Measurements from ENCODE around the gene RUNX3. TPM values are rescaled to one million over a fixed set of nuclear protein-coding genes. Genes with fewer than 3 reads are reported as not detected.

RUNX3 gene
- total RNA-seq, 1 donor from 2014 or later = not detected

DNA sequence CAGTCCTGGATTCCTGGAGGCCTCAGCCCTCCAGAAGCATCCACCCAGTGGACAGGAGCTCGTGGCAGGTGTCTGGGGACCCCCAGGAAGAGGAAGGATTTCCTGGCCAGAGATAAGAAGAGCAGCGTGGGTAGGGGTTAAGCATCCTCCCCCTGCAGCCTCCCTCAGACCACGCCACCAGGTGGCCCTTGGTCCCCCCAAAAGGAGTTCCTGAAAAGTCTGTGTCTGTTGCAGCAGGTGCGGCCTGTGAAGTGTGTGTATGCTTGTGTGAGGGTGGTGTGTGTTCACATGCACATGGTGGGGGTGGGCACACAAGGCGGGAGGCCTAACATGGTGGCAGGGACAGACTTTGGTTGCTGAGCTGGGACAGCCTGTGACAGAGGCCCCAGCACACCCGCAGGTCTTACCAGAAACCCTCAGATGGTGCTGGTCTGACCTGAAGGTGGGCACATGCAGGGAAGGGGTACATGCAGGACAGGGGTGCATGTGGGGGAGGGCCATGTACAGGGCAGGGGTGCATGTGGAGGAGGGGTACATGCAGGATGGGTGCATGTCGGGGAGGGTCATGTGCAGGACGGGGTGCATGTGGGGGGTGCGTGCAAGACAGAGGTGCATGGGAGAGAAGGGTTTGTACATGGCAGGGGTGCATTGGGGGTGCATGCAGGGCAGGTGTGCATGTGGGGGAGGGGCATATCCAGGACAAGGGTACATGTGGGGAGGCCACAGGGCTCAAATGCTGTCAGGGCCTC, 18.2 kb upstream of the RUNX3 start:
- DNase-seq (ENCODE audit: low read depth) = no peak

DNA sequence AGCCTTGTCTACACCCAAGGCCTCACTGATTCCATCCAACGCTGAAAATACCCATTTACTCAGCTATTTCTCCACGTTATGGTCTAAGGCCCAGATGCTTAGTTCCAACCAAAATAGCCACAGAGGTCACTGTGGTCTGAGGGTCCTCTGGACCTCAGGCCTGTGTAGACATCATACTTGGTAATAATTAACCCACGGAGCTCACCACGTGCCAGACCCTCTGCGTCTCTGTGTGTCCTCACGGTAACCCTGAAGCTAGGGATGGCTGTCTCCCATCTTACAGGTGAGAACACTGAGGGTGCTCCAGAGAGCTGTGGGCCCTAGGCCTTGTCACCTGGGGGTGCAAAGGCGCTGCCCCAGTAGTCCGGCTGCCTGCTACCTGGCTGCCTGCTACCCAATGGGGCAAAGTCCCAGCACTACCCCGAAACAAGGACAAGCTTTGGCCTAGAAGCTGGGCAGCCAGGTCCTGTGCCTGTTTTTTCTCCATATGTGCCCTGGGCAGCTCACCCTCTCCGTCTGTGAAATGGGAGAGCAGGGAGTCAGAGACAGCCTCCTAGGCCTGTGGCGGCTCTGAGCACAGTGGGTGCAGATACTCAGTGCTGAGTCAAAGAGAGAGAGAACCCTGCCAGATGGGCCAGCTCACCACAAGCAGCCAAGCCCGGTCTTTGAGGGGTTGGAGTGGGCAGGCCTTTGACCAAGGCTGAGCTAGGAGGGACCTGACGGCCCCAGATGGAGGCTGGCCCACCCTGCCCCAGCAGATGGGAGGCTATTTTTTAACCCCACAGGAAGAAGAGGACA, 17.0 kb upstream of the RUNX3 start:
- no peak for DNase-seq (ENCODE audit: low read depth)

DNA sequence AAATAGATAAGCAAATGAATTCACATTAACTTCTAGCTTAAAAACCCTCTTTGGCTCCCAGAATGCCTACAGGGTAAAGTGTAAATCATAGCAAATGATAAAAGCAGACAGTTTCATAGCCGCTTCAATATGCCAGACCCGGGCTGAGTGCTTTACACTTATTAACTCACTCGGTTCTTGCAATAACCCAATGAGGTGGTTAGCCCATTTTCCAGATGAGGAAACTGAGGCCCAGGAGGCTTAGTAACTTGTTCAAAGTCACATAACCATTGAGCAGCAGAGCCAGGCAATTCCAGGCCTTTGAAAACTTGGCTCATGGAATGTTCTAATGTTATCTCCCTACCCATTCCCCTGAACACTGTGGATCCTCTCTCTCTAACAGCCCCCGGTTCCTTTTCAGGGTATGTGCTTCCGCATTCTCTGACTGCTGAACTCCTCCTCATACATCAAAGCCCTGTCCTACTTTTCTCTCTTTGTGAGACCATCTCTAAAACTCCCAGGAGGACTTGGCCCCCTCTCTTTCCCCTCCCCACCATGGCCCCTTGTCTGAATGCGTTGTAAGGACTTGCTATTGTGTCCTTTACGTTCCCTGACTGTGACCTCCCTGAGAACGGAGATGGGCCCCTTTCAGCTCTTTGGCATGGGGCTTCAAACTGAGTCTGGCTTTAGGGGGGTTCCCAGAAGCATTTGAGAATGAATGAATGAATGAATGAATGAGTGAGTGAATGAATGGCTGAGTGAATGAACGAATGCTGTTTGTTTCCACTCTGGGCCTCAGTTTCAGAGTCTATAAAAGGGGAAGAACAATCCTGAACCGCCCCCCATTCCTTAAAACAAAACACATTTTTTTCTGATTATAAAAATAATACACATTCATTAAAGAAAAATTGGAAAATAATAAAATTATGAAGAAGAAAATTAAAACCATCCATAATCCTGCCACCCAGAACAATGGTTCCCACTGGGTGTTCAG, 15.6 kb upstream of the RUNX3 start:
- no peak for DNase-seq (ENCODE audit: low read depth)

DNA sequence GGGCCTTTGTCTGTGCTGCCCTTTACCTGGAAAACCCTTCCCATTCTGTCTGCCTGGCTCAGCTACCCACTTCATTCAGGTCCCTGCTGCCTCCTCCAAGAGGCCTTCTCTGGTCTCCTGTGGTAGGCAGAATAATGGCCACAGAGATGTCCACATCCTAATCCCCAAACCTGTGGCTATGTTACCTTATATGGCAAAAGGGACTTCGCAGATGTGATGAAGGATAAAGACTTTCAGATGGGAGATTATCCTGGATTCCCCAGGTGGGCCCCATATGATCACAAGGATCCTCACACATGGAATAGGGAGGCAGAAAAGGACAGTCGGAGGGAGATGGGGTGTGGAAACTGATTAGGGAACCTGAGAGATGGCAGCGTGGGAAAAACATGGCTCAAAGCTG, 14.2 kb upstream of the RUNX3 start:
- no peak for DNase-seq (ENCODE audit: low read depth)

DNA sequence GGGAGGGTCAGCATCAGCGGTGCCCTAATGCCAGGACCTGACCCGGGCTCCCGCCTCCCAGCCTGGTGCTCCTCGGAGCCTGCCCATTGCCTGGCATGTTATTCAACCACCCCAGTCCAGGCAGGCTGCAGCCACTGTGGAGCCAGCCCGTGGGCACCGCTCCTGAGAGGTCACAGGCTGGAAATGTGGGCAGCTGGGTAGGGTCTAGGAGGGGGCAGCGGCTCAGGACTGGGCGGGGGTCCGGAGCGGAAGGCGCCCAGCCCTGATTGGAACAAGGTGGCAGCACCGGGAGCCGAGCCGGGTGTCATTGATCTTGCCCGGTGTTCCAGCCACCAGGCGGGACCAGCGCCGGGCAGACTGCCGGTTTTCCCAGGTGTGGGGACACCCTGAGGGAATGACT, 12.7 kb upstream of the RUNX3 start:
- no peak for DNase-seq (ENCODE audit: low read depth)

DNA sequence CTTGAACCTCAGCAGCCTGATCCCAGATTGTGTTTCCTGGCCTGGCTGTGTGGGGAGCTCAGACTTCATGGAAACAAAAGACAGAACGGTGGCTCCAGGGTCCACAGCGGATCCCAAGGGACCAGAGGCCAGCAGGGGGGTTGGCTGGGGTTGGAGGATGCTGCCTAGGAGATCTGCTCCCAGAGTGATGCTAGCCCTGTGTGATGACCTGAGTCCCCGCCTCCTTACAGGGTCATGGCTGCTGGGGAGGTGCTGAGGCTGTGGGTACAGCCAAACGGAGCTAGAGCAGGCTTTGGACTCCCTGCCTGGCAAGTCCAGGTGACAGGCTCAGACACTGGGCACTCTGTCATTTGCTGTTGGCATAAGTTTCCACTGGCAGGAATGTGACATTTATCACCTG, 11.5 kb upstream of the RUNX3 start:
- DNase-seq (ENCODE audit: low read depth) = no peak

DNA sequence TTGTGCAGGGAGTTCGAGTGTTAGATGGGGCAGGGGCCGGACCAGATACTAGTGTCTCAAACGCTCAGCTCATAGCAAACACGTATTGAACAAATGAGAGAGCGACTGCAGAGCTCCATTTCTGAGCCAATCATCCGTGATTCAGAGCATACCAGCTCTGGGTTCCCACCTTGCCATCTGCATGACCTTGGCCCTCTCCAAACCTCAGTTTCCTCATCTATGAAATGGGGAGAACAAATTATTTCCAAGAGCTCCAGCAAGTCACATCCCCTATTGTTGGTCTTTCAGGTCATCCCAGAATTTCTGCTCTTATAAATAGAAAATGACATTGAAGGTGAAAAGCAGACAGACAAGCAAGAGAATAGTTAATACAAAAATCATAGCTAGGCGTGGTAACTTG, 10.2 kb upstream of the RUNX3 start:
- no peak for DNase-seq (ENCODE audit: low read depth)

DNA sequence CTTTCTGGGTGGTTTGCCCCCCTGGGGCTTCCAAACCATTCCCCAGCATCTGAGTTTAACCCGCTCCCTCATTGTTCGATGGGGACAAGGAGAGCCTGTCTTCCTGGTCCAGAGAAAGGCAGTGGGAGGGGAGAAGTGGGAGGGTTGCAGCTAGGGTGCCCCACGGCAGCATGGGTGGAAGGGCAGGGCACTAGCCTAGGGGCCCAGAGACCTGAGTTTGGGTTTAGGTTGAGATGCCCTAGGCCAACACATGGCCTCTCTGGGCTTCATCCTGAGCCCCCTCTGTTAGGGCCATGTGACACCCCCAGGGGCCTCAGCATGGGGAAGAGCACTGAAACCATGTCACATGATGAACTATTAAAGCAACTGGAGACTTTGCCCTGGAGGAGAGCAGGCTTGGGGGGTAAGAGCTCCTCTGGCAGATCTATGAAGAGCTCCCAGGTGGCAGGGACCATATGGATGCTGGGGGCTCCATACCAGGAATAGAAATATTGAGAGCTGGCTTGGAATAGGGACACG, 9.7 kb upstream of the RUNX3 start:
- DNase-seq (ENCODE audit: low read depth) = no peak

DNA sequence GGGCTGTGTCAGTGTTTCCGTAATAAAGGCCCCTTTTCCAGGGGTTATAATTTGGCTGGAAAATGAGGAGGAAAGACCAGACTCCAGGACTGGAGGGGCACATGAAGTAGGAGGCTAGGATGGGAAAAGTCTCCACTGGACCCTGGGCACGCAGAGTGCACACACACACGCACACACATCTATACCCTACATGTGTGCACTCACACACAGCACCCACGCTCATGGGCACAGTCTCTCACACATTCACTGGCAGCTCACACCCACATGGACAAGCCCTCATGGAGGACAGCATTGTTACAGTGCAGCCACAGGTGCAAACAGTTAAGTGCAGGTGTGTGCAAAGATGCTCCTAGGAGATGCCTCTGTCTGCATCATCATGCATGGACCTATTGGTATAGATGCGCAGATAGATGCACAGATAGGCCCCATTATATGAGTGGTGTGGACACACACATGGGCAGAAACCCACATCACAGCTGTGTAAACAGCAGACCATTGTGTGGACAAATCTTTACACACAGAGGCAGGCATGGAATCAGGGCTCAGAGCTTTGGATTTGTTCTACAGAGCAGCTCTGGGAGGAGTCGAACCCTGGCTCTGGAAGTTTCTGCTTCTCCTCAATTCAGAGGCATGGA, 9.1 kb upstream of the RUNX3 start:
- DNase-seq (ENCODE audit: low read depth) = no peak

DNA sequence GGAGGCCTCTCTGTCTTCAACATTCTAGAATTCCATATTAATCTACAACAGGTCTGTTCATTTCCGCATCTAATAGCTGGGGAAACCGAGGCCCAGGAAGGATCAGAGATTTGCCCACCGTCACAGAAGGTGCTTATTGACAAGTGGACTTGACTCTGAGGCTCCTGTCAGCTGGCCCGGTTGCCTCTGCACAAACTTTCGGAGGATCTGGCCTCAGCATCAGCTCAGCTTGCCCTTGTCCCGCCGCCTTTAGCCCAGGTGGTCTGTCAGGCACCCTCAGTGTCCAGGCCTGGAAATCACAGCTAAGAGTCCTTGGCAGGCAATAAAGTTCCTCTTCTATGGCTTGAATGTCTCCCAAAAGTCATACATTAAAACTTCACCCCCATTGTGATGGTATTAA, 8.2 kb upstream of the RUNX3 start:
- no peak for DNase-seq (ENCODE audit: low read depth)

DNA sequence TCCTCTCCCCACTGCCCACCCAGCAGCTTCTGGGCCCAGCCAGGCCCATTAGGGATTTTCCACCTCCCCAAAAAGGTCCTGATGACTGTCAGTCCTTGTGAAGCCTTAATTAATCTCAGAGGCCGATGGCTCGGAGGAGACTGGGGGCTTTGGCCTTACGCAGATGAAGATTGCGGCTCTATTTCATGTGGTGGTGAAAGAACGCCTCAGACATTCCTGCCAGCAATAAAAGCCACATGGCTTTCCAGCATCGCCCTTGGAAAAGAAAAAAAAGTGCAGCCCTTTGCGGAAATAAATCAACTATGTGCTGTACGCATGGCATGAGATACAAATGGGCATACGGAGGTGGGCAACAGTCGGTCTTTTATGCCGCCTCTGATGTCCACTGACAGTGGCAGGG, 6.6 kb upstream of the RUNX3 start:
- DNase-seq (ENCODE audit: low read depth) = no peak

DNA sequence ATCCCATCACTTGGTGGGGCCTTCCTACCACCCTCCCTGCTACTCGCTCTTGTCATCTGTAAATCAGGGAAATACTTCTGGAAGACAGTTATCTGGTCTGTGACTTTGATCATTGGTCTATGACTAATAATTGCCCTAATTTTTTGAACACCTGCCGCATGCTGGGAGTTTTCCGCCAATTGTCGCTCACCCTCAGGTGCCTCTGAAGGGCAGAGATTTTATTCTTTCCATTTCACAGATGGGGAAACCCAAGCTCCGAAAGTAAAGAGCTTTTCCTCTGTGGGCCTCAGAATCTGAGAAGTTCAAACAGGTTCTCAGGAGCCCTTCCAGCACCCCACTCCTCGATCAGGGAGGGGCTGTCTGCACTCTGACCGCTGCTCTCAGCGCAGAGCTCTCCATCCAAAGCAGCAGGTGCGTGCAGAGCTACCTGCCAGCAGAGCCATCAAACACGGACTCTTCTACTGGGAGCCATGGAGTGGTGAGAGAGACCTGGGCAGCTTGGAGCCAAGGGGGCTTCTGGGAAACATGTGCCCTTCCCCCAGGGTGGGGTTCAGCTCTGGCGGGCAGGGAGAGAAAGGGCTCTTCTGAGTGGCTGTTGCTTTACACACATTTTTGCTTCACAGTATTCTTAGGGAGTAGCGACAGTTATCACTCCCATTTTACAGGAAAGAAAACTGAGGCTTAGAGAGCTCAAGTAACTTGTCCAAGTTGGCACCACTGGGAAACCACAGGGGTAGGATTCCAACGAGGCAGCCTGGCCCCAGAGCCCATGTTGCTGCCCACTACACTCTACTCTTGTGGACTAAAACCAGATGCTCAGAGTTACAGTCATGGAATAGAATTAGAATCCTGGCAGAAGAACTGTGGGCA, 5.8 kb upstream of the RUNX3 start:
- DNase-seq (ENCODE audit: low read depth) = peak; percentile 62

DNA sequence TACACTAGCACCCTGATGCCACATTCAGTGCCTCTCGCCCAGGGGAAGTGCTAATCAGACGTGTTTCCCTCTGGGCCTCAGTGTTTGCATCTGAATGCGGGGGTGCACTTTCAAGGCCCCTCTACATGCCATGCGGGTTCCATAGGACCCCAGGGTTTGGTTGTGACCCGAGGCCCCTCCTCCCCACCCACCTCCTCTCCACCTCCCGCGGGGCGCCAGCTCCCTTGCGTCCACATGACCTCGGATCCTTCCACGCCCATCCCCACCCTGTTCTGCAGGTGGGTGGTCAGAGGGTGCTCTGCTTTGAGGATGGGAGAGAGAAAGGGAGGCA, 5.1 kb upstream of the RUNX3 start:
- DNase-seq (ENCODE audit: low read depth) = no peak

DNA sequence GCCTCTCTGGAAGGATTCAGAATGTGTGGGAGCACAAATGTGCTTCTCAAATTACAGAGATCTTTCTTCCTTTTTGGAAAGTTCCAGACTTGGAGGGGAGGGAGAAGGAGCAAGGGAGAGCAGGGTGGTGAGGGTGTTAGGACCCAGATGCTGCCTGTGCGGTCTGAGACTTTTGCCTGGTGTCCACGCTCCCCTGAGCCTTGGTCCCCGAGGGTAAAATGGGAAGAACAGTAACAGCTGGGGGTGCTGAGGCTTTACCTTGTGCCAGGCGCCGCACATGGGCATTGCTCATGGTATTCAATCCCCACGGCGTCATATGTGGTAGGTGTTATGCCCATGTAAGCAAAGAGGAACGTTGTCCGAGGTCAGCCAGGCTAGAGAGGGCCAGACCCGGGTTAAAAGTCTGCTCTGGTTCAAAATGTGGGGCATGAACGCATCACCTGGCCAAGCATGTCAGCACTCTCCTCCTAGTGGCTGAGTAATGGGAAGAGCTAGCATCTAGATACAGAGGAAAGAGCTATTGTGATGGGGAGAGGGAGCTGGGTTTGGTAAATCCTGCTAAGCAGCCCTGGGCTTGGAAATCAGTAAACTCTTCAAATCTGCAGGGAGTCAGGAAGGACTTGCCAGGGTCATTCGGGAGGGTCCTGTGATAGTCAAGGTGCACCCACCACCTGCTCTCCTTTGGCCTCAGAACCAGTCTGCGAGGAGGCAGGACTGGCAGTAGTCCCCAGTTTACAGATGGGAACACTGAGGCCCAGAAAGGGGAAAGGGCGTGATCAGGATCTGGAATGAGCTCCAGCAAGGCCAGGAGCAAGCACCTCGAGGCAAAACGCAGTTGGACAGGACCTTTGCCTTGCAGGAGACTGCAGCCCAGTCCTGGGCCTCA, 4.5 kb upstream of the RUNX3 start:
- DNase-seq (ENCODE audit: low read depth) = no peak

DNA sequence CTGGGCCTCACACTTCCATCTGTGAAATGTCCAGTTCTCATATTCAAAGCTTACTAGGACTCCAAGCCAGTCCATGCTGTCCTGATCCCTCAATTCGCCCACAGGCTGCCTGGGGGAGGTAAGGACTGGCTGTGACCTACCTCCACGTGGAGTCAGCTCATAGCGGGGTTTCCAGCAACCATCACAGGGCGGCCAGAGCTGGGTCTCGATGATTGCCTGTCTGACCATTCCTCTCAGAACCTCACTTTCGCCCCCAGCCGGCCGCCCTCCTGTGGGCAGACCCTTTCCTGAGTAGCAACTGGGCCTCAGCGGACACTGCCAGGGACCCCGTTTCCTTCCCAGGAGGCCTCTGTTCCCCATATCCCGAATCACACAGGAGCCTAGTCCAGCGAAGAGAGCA, 3.4 kb upstream of the RUNX3 start:
- no peak for DNase-seq (ENCODE audit: low read depth)

DNA sequence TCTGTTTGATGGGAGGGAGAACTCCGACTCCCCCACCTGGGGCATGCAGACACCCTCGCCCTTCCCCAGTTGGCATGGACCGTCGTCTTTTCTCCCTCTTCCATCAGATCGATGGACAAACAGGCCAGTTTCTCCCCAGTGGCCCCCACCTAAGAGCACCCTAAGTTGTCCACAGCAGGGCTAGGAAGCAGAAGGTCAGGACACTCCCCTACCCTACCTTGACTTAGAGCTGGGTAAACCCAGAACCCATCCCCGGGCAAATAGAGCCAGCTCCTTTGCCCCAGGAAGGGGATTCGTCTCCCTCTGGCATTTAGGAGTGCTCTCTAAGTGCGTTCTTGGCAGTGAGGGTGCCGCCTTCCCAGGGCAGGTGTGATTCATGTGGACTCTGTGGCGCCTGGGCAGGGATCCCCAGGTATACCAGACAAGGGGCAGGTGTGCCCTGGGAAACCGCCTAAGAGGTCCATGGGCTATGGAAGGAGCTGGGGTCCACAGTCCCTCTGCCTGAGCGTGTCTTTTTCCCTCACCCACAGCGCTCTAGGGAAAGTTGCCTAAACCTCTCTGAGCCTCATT, 2.7 kb upstream of the RUNX3 start:
- no peak for DNase-seq (ENCODE audit: low read depth)

DNA sequence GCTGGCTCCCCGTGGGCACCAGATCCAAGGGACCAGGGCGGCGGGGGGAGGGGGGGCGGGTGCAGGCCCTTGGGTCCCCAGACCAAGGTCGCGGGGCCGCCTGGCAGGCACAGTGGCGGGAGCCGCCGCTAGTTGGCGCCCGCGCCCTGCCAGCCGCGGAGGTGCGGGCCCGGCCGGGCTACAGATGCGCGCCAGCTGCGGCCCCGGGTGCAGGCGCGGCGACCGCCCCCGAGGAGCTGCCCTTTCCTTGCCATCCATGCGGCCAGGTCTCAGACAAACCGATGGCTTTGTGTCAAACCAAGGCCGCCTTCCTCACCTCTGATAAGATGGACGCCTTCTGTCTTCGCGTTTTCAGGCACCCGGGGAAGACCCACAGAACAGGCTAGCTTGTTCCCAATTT, 2.2 kb upstream of the RUNX3 start:
- no peak for DNase-seq (ENCODE audit: low read depth)

DNA sequence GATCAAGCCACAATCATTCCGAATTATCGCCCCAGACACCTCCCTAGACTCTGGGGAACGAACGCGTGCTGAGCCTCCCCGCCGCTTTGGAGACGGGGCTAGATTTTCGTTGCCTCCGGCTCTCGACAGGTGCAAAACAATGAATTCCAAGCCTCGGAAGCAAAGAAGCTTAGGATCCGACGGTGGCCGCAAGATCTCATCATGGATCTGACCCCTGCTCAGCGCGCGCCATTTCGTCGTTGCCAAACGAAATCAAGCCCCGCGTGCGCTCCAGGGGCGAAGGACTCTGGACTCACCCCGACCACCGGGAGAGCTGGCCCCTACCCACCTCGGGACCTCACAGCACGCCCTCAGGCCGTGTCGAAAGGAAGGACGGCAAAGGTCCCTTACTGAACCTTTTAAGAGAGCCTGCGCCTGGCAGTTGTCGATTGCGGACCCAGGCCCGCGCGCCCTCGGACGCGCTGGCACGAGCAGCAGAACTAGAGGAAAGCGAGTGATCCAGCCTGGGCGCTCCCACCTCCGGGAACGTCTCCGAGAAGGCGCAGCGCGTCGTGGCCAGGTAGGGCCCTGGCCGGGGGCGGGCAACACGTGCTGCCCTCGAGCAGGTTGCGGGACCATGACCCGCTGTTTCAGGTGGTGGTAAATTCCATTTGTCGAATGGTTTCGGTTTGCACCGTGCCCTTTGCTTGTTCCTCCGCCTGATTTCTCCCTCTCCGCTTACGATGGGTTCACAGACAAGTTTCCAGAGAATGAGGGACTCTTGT, 1.6 kb upstream of the RUNX3 start:
- DNase-seq (ENCODE audit: low read depth) = no peak
